CD4-positive, CD25-positive, alpha-beta regulatory T cell (primary cell): Measurements from ENCODE around the gene GFY. TPM values are rescaled to one million over a fixed set of nuclear protein-coding genes. Genes with fewer than 3 reads are reported as not detected.

Experiments used
- polyA plus RNA-seq, 4 donors: library from polyadenylated mRNA; unstranded; fragments of 300-500 nt; fragmentation: Illumina TruSeq; gene quantifications; one replicate each; pipeline ENCODE4 v1.2.3, GENCODE V29; 2021
- total RNA-seq: library from RNA; stranded (reverse); gene quantifications from one replicate; pipeline ENCODE4 v1.2.3, GENCODE V29; 2022

Gene GFY
- total and polyA plus RNA-seq, 5 donors from 2014 or later = not detected

Other genes with a start within 250 kb of the GFY start
- 8.6 TPM for gene SLC6A16, start 100.2 kb upstream of the GFY start, total RNA-seq
- 1 to 10 TPM in 3 of 4 donors, under 1 TPM in 1; 0.81 to 2.0 (median 1.4) TPM for gene SLC6A16, start 100.2 kb upstream of the GFY start, polyA plus RNA-seq
- gene CD37, start 90.0 kb upstream of the GFY start, total RNA-seq = 351 TPM
- gene CD37, start 90.0 kb upstream of the GFY start, polyA plus RNA-seq = 100 to 1,000 TPM; 149 to 187 (median 162) TPM
- not detected for gene TEAD2, start 63.0 kb upstream of the GFY start, total RNA-seq
- gene TEAD2, start 63.0 kb upstream of the GFY start, polyA plus RNA-seq = not detected
- not detected for gene DKKL1, start 61.5 kb upstream of the GFY start, total RNA-seq
- not detected for gene DKKL1, start 61.5 kb upstream of the GFY start, polyA plus RNA-seq
- gene KASH5, start 37.1 kb upstream of the GFY start, total RNA-seq = not detected
- gene KASH5, start 37.1 kb upstream of the GFY start, polyA plus RNA-seq = not detected
- gene PTH2, start 1.9 kb upstream of the GFY start, total RNA-seq = not detected
- gene PTH2, start 1.9 kb upstream of the GFY start, polyA plus RNA-seq = not detected
- gene SLC17A7, start 16.1 kb downstream of the GFY start, total RNA-seq = not detected
- not detected for gene SLC17A7, start 16.1 kb downstream of the GFY start, polyA plus RNA-seq
- gene PIH1D1, start 26.4 kb downstream of the GFY start, total RNA-seq = 150 TPM
- 100 to 1,000 TPM; 109 to 144 (median 118) TPM for gene PIH1D1, start 26.4 kb downstream of the GFY start, polyA plus RNA-seq
- gene ALDH16A1, start 27.8 kb downstream of the GFY start, total RNA-seq = 41.0 TPM
- 10 to 100 TPM; 32.7 to 47.1 (median 42.3) TPM for gene ALDH16A1, start 27.8 kb downstream of the GFY start, polyA plus RNA-seq
- 250 TPM for gene FLT3LG, start 48.8 kb downstream of the GFY start, total RNA-seq
- 100 to 1,000 TPM; 103 to 154 (median 112) TPM for gene FLT3LG, start 48.8 kb downstream of the GFY start, polyA plus RNA-seq
- gene RPL13A, start 62.2 kb downstream of the GFY start, total RNA-seq = 3,622 TPM
- gene RPL13A, start 62.2 kb downstream of the GFY start, polyA plus RNA-seq = 1,000 to 10,000 TPM; 1,768 to 2,996 (median 2,546) TPM
- gene RPS11, start 71.0 kb downstream of the GFY start, total RNA-seq = 2,000 TPM
- 1,000 to 10,000 TPM; 1,810 to 2,513 (median 2,330) TPM for gene RPS11, start 71.0 kb downstream of the GFY start, polyA plus RNA-seq
- 23.3 TPM for gene FCGRT, start 87.3 kb downstream of the GFY start, total RNA-seq
- 10 to 100 TPM; 43.0 to 63.0 (median 49.8) TPM for gene FCGRT, start 87.3 kb downstream of the GFY start, polyA plus RNA-seq
- 3.6 TPM for gene RCN3, start 102.6 kb downstream of the GFY start, total RNA-seq
- gene RCN3, start 102.6 kb downstream of the GFY start, polyA plus RNA-seq = 1 to 10 TPM; 1.5 to 5.5 (median 2.5) TPM
- gene NOSIP, start 155.2 kb downstream of the GFY start, total RNA-seq = 124 TPM
- 100 to 1,000 TPM; 262 to 385 (median 285) TPM for gene NOSIP, start 155.2 kb downstream of the GFY start, polyA plus RNA-seq
- 0.84 TPM for gene PRRG2, start 155.9 kb downstream of the GFY start, total RNA-seq
- gene PRRG2, start 155.9 kb downstream of the GFY start, polyA plus RNA-seq = not detected
- 50.2 TPM for gene PRR12, start 165.8 kb downstream of the GFY start, total RNA-seq
- gene PRR12, start 165.8 kb downstream of the GFY start, polyA plus RNA-seq = under 1 TPM; 0.05 to 0.18 (median 0.16) TPM
- 4.6 TPM for gene RRAS, start 214.8 kb downstream of the GFY start, total RNA-seq
- gene RRAS, start 214.8 kb downstream of the GFY start, polyA plus RNA-seq = 10 to 100 TPM; 17.7 to 22.1 (median 19.8) TPM
- 47.4 TPM for gene SCAF1, start 216.8 kb downstream of the GFY start, total RNA-seq
- gene SCAF1, start 216.8 kb downstream of the GFY start, polyA plus RNA-seq = under 1 TPM in 3 of 4 donors, not detected in 1; 0.53 to 0.88 (median 0.75) TPM
- 235 TPM for gene IRF3, start 240.5 kb downstream of the GFY start, total RNA-seq
- 100 to 1,000 TPM in 1 of 4 donors, 10 to 100 TPM in 3; 76.4 to 104 (median 95.9) TPM for gene IRF3, start 240.5 kb downstream of the GFY start, polyA plus RNA-seq
- 13.6 TPM for gene BCL2L12, start 240.5 kb downstream of the GFY start, total RNA-seq
- 10 to 100 TPM; 13.6 to 15.3 (median 15.1) TPM for gene BCL2L12, start 240.5 kb downstream of the GFY start, polyA plus RNA-seq